ENCODE measurements around the gene LIMK1. TPM values are rescaled to one million over a fixed set of nuclear protein-coding genes. Genes with fewer than 3 reads are reported as not detected.

The LIMK1 gene
- total RNA-seq, 1 experiment from 2014 or later, result 63.8 TPM

GRCh38 chr7:74115326-74115725 lies 31.7 kb downstream of the LIMK1 start:
- Histone ChIP-seq H3K23ac (ENCODE audit: insufficient read length, low read depth, low read length) (no peak overlapping the region), H2BK15ac (ENCODE audit: low read depth, low read length) (no peak overlapping the region), H3K4ac (ENCODE audit: low read depth, low read length) (no peak overlapping the region), H3K4me2 (ENCODE audit: insufficient read depth, insufficient read length, low read length) (no peak overlapping the region), H2AFZ (ENCODE audit: low read length) (no peak overlapping the region), H2BK5ac (ENCODE audit: insufficient read length, low read length) (no peak overlapping the region), H3K9ac (ENCODE audit: extremely low read depth, insufficient read length, low read length) (no peak overlapping the region), H3K27me3 (ENCODE audit: insufficient read depth, low read length) (no peaks in the 10 kb centered on the region), H3K18ac (ENCODE audit: insufficient read length, low read depth, low read length) (no peak overlapping the region), H3K27ac (ENCODE audit: insufficient read length, low read depth, low read length) (no peak overlapping the region), H3K23me2 (ENCODE audit: insufficient read length, low read depth, low read length, poor library complexity, severe bottlenecking) (no peaks in the 10 kb centered on the region), H2AK5ac (ENCODE audit: insufficient read length, low read length) (no peak overlapping the region), H3K14ac (ENCODE audit: insufficient read depth, low read length) (no peak overlapping the region), H3K79me1 (ENCODE audit: insufficient read depth, low read depth, low read length, poor library complexity, severe bottlenecking) (no peaks in the 10 kb centered on the region), H2BK120ac (ENCODE audit: low read depth, low read length, poor library complexity, severe bottlenecking) (no peak overlapping the region), H3K79me2 (ENCODE audit: insufficient read depth, low read length) (no peaks in the 10 kb centered on the region), H4K8ac (replicated peaks; ENCODE audit: insufficient read length, low read depth, low read length) (no peak overlapping the region), H2BK20ac (ENCODE audit: low read depth, low read length, poor library complexity, severe bottlenecking) (no peak overlapping the region), H4K20me1 (ENCODE audit: control insufficient read depth, insufficient read depth, insufficient read length) (no peaks in the 10 kb centered on the region), H3K56ac (ENCODE audit: insufficient read length, low read depth, low read length) (no peak overlapping the region), H3T11ph (ENCODE audit: low read length) (no peak overlapping the region), H4K91ac (ENCODE audit: insufficient read length, low read depth, low read length) (no peak overlapping the region), H4K5ac (ENCODE audit: insufficient read length, low read depth, low read length) (no peak overlapping the region), H3K4me1 (ENCODE audit: insufficient read depth, low read length) (no peaks in the 10 kb centered on the region), H2BK12ac (ENCODE audit: insufficient read length, low read depth, low read length) (no peak overlapping the region), H3K9me3 (ENCODE audit: control insufficient read depth, low read depth, low read length) (no peaks in the 10 kb centered on the region)
- Mint-ChIP-seq H3K27me3 (ENCODE audit: low read depth) (no peaks in the 10 kb centered on the region), H3K27ac (peak overlapping the region; percentile 24 to 75 (median 48); a peak in 4 of 7 replicates), H3K9me3 (peaks cover 0 to 4% of the 10 kb centered on the region in 2 experiments; a peak in 1 of 5 replicates), H3K4me1 (peaks cover 3 to 7% of the 10 kb centered on the region in 2 experiments), H3K4me3 (no peak overlapping the region), H3K36me3 (ENCODE audit: insufficient read depth in 1 of 3, low read depth in 3 of 3) (peaks cover 36 to 72% (median 50%) of the 10 kb centered on the region in 3 experiments; a peak in 6 of 7 replicates)
- peak; percentile 45; the same call in 2 of the 3 replicates for TF ChIP-seq CTCF (conservative IDR thresholded peaks at IDR 0.05)
- peak; percentile 71 for DNase-seq
- WGBS (ENCODE audit: extremely low coverage, insufficient read length, low lambda C conversion rate), result no CpG with 5 or more reads among the region's 17 CpGs
